Type B pancreatic cell (in vitro differentiated cells): ENCODE measurements around the gene DTNB. TPM values are rescaled to one million over a fixed set of nuclear protein-coding genes. Genes with fewer than 3 reads are reported as not detected.

ENCODE experiments used
- DNase-seq: peaks from one replicate; pipeline ENCODE4 v3.0.0; 2021; ENCODE audit warnings: mixed read lengths; ENCODE audit not compliant: unreplicated experiment; ENCODE audit errors: extremely low spot score
- H3K27ac Mint-ChIP-seq: 2 replicates; pipeline ENCODE4 v1.8.0; 2021; ENCODE audit warnings: mild to moderate bottlenecking, mixed read lengths
- H3K27me3 Mint-ChIP-seq: 2 replicates; pipeline ENCODE4 v1.8.0; 2021; ENCODE audit warnings: mixed read lengths
- H3K36me3 Mint-ChIP-seq: 2 replicates; pipeline ENCODE4 v1.8.0; 2021; ENCODE audit warnings: mixed read lengths
- H3K4me1 Mint-ChIP-seq: one replicate; pipeline ENCODE4 v1.8.0; 2021; ENCODE audit warnings: mixed read lengths; ENCODE audit not compliant: unreplicated experiment
- H3K4me3 Mint-ChIP-seq: 2 replicates; pipeline ENCODE4 v1.8.0; 2021; ENCODE audit warnings: mild to moderate bottlenecking, mixed read lengths
- H3K9me3 Mint-ChIP-seq: 2 replicates; pipeline ENCODE4 v1.8.0; 2021; ENCODE audit warnings: mixed read lengths
- CTCF ChIP-seq: fragments of 200-600 bp; sonication (generic); conservative IDR thresholded peaks from 2 replicates; pipeline ENCODE4 v1.5.0; 2021; ENCODE audit warnings: antibody characterized with exemption, mild to moderate bottlenecking
- total RNA-seq: library from RNA; stranded (reverse); gene quantifications from 2 replicates; pipeline ENCODE4 v1.2.1, GENCODE V29; 2021; ENCODE audit warnings: low replicate concordance

DTNB gene
- total RNA-seq, 1 donor from 2014 or later = 28.6 TPM

- Mint-ChIP-seq H3K36me3 (no peaks in the 10 kb centered on the region), H3K27ac (no peak overlapping the region), H3K9me3 (no peaks in the 10 kb centered on the region), H3K4me1 (no peaks in the 10 kb centered on the region), H3K27me3 (no peaks in the 10 kb centered on the region), H3K4me3 (no peak overlapping the region)
- TF ChIP-seq CTCF = no peak
- DNase-seq = no peak
These were observed 18.8 kb upstream of the DTNB start for GRCh38 chr2:25692143-25692542.

- H3K4me1 Mint-ChIP-seq = no peaks in the 10 kb centered on the region
- H3K9me3 Mint-ChIP-seq = no peaks in the 10 kb centered on the region
- TF ChIP-seq CTCF = no peak
- H3K27ac Mint-ChIP-seq = no peak overlapping the region
- no peaks in the 10 kb centered on the region for H3K27me3 Mint-ChIP-seq
- no peak for DNase-seq
- H3K4me3 Mint-ChIP-seq = no peak overlapping the region
- no peaks in the 10 kb centered on the region for H3K36me3 Mint-ChIP-seq
These were observed 16.7 kb upstream of the DTNB start for GRCh38 chr2:25690058-25690457.

- TF ChIP-seq CTCF = no peak
- no peak overlapping the region for H3K27ac Mint-ChIP-seq
- no peaks in the 10 kb centered on the region for H3K27me3 Mint-ChIP-seq
- H3K4me1 Mint-ChIP-seq = peaks cover 4% of the 10 kb centered on the region
- no peaks in the 10 kb centered on the region for H3K36me3 Mint-ChIP-seq
- H3K9me3 Mint-ChIP-seq = no peaks in the 10 kb centered on the region
- no peak overlapping the region for H3K4me3 Mint-ChIP-seq
- no peak for DNase-seq
These were observed 14.9 kb upstream of the DTNB start for GRCh38 chr2:25688236-25688635.

- DNase-seq = no peak
- Mint-ChIP-seq H3K36me3 (no peaks in the 10 kb centered on the region), H3K27me3 (no peaks in the 10 kb centered on the region), H3K27ac (no peak overlapping the region), H3K9me3 (no peaks in the 10 kb centered on the region), H3K4me1 (peaks cover 4% of the 10 kb centered on the region), H3K4me3 (no peak overlapping the region)
- no peak for TF ChIP-seq CTCF
These were observed 12.4 kb upstream of the DTNB start for GRCh38 chr2:25685741-25686140.

GRCh38 chr2:25684577-25685473 lies 11.4 kb upstream of the DTNB start:
- no peaks in the 10 kb centered on the region for H3K27me3 Mint-ChIP-seq

More at GRCh38 chr2:25684577-25685473, 11.4 kb upstream of the DTNB start:
- H3K36me3 Mint-ChIP-seq = no peaks in the 10 kb centered on the region
- H3K4me3 Mint-ChIP-seq = no peak overlapping the region
- TF ChIP-seq CTCF = no peak
- peaks cover 4% of the 10 kb centered on the region for H3K4me1 Mint-ChIP-seq
- no peak overlapping the region for H3K27ac Mint-ChIP-seq
- no peak for DNase-seq
- H3K9me3 Mint-ChIP-seq = no peaks in the 10 kb centered on the region
